ENCODE data around the gene TKTL1.
A peak's percentile ranks its signal among the peaks of the same experiment; 100 is the strongest.

TKTL1 gene

DNA sequence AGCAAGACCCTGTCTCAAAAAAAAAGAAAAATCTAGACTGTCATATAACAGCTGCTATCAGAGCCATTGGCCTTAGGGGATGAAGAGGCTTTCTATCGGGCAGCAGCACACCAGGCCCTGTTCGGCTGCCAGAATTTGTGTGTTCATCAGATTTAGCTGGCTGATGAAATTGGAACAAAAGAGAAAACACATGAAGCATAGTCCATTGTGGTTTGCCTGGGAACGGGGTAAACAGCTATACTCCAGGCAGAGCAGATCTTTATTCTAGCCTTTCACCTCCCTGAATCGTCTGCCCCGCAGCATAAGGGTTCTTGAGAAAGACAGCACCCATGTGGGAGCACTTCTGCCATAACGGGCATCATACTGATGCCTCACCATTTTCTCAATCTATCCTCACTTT lies 11.6 kb downstream of the TKTL1 start:
- TF ChIP-seq, protein P1, sequence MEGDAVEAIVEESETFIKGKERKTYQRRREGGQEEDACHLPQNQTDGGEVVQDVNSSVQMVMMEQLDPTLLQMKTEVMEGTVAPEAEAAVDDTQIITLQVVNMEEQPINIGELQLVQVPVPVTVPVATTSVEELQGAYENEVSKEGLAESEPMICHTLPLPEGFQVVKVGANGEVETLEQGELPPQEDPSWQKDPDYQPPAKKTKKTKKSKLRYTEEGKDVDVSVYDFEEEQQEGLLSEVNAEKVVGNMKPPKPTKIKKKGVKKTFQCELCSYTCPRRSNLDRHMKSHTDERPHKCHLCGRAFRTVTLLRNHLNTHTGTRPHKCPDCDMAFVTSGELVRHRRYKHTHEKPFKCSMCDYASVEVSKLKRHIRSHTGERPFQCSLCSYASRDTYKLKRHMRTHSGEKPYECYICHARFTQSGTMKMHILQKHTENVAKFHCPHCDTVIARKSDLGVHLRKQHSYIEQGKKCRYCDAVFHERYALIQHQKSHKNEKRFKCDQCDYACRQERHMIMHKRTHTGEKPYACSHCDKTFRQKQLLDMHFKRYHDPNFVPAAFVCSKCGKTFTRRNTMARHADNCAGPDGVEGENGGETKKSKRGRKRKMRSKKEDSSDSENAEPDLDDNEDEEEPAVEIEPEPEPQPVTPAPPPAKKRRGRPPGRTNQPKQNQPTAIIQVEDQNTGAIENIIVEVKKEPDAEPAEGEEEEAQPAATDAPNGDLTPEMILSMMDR (IDR thresholded peaks at IDR 0.05; ENCODE audit: control insufficient read depth, insufficient read depth, low read depth, low read length, missing control alignments) = no peak

DNA sequence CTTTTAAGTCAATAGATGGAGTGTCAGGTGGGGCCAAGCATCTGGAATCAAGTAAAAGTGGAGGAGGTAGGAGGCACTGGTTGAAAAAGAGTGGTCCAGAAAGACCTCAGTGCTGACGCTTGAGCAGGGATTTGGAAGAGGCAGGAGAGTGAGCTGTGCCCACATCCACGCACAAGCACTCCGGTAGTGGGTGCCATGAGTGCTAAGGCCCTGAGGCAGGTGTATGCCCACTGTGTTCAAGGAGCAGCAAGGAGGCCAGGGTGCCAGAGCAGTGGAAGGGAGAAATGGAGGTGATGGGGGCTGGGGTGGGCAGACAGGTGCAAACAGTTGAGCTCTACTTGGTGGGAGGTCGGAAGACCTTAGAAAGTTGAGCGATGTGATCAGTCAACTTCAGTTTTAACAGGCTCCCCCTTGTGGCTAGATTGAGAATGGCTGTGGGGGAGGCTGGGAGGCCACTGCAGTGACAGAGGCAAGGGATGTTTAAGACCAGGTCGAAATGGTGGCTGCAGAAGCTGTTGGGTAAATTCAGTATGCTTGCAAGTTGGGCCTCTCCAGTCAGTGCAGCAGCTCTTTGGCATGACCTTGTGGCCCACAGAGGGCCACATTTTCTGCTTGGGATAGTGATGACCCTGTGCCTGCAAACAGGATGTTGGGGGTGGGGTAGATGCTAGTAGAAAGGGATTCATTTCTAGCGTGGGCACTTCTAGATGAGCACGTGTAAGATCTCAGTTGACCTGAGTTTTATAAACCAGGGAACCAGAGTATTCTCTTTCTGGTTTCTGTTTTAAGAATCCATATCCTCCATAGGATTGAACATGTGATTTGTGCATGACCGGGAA lies 12.7 kb downstream of the TKTL1 start:
- no peak for DNase-seq (ENCODE audit: low read depth)
- H3K4me3 ChIP-seq (ENCODE audit: control insufficient read depth, low read depth, low read length) = no peak overlapping the region
- TF ChIP-seq, protein P1 (IDR thresholded peaks at IDR 0.05; ENCODE audit: control insufficient read depth, insufficient read depth, low read depth, low read length, missing control alignments) = peak; percentile 69

More for the DNA sequence above, 11.6 kb downstream of the TKTL1 start:
- no peak for DNase-seq (ENCODE audit: low read depth)
- no peak overlapping the region for H3K4me3 ChIP-seq (ENCODE audit: control insufficient read depth, low read depth, low read length)

DNA sequence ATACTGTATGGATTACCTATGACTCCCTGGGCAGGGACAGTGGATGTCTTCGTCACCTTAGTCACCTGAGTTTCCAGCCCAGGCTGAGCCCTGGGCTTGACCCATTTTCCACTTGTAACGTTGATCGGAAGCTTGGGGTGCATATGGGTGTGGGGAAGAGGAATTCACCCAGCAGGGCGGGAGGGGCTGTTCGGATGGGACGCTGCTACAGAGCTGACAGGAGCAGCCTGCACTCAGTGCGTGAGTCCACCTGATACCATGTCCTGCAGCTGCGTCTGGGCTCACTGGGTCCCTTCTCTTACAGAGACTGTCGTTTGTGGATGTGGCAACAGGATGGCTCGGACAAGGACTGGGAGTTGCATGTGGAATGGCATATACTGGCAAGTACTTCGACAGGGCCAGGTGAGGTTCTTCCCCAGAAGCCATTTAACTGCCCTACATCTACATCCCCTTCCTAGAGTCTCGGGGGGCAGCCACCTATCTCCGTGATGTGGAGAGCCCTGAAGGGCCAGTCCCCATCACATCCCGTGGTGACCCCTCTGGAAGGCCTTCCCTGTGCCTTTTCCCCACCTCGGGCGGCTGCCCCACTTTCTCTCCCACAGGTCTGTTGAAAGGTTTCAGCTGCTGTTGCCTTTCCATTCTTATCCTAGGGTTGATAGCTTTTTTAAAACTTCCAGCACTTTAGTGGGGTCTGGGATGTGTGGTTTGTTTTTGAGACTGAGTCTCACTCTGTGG lies 13.6 kb downstream of the TKTL1 start:
- TF ChIP-seq, protein P1 (IDR thresholded peaks at IDR 0.05; ENCODE audit: control insufficient read depth, insufficient read depth, low read depth, low read length, missing control alignments) = no peak
- DNase-seq (ENCODE audit: low read depth) = no peak
- no peak overlapping the region for H3K4me3 ChIP-seq (ENCODE audit: control insufficient read depth, low read depth, low read length)

DNA sequence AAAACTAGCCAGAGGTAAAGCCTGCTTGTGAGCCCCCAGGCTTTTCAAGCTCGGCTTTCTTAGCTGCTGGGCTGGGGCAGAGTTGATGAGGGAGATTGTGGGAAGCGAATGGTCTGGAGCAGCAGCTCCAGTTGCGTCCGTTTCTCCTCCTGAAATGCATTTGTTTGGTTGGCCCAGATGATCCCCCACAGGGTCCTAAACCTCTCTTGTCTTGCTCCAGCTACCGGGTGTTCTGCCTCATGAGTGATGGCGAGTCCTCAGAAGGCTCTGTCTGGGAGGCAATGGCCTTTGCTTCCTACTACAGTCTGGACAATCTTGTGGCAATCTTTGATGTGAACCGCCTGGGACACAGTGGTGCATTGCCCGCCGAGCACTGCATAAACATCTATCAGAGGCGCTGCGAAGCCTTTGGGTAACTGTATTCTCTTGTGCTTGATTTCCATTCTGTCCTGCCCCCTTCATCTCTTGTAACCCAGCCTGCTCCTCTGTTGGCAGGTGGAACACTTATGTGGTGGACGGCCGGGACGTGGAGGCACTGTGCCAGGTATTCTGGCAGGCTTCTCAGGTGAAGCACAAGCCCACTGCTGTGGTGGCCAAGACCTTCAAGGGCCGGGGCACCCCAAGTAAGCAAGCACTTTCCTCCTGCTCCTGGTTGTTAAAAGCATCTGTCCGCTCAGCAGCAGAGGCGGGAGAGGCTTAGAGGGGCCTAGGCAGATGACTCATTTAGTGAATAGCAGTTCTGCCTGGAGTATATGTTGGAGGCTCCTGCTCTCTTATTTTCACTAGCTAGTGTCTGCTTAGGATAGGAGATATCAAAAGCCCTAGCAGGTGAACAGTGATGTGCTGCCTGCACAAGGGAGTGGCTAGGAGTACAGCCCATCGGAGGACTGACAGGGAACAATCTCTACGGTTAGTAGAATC lies 15.3 kb downstream of the TKTL1 start:
- no peak overlapping the region for H3K4me3 ChIP-seq (ENCODE audit: control insufficient read depth, low read depth, low read length)
- no peak for DNase-seq (ENCODE audit: low read depth)
- TF ChIP-seq, protein P1 (IDR thresholded peaks at IDR 0.05; ENCODE audit: control insufficient read depth, insufficient read depth, low read depth, low read length, missing control alignments) = no peak

DNA sequence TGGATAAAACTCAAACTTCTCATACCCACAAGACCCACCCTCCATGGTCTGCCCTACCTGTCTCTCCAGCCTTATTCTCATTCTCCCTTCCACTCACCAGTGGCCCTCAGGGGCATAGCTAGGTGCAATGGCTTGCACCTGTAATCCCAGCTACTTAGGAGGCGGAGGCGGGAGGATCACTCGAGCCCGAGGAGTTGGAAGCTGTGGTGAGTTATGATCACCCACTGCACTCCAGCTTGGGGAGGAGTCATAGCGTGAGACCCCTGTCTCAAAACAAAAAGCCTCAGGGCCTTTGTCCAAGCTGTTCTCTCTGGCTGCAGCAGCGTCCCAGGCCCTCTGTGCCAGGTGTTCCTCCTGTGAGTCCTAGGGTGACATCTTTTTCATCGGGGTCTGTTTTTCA lies 16.5 kb downstream of the TKTL1 start:
- DNase-seq (ENCODE audit: low read depth) = no peak
- TF ChIP-seq, protein P1 (IDR thresholded peaks at IDR 0.05; ENCODE audit: control insufficient read depth, insufficient read depth, low read depth, low read length, missing control alignments) = no peak

DNA sequence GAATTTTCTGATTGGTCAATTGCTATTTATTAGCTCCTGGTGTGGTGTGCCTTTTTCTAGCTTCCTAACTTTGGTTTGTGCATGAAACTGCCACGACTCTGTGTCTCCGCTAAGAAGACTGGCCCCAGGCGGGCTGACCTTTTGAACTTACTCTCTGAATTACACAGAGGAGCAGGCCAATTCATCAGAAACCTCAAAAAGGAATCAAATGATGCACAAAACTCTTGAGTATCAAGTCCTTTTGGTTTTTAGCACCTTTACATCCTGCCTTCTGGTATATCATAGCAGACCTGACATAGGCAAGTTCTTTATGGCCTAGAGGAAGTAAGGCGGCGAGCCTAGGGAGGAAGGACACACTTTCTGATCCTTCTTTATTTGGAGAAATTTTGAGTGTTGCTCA lies 17.6 kb downstream of the TKTL1 start:
- TF ChIP-seq, protein P1 (IDR thresholded peaks at IDR 0.05; ENCODE audit: control insufficient read depth, insufficient read depth, low read depth, low read length, missing control alignments) = no peak
- no peak for DNase-seq (ENCODE audit: low read depth)
- H3K4me3 ChIP-seq (ENCODE audit: control insufficient read depth, low read depth, low read length) = no peak overlapping the region

More for the DNA sequence above, 16.5 kb downstream of the TKTL1 start:
- H3K4me3 ChIP-seq (ENCODE audit: control insufficient read depth, low read depth, low read length) = no peak overlapping the region
